Measurements from ENCODE around the gene HSPG2. TPM values are rescaled to one million over a fixed set of nuclear protein-coding genes. Genes with fewer than 3 reads are reported as not detected.

Gene HSPG2
- total RNA-seq, 1 experiment from 2014 or later, result 171 TPM

- CTCF ChIA-PET, result no interaction called here
- H3K9me3 ChIP-seq (ENCODE audit: control insufficient read depth, insufficient read depth, low read depth, low read length), result no peaks in the 10 kb centered on the region; the same call in 1 of the 2 replicates
- DNase-seq (ENCODE audit: low read depth, low spot score), result no peak
- no peaks in the 10 kb centered on the region for H3K36me3 ChIP-seq (ENCODE audit: control insufficient read depth, insufficient read depth, low read length)
- in situ Hi-C loops (cut with HindIII; ENCODE audit: low pct_unique_long_range_greater_than_20kb, low sequenced_read_pairs) (no loop called here), intact Hi-C loops (cut with micrococcal nuclease; ENCODE audit: unreplicated experiment) (no loop called here)
- no peaks in the 10 kb centered on the region for H3K27me3 ChIP-seq (ENCODE audit: control insufficient read depth, insufficient read depth, low read length)
- BruUV-seq (replicated peaks), result no TSS peak
- no peak overlapping the region for H3K27ac ChIP-seq (ENCODE audit: low read length)
- POLR2A ChIA-PET, result no interaction called here
- ATAC-seq, result no peak
- H3K4me1 ChIP-seq (ENCODE audit: control insufficient read depth, insufficient read depth, low read length), result no peaks in the 10 kb centered on the region
- TF ChIP-seq CTCF (IDR thresholded peaks at IDR 0.05) (no peak), REST (IDR thresholded peaks at IDR 0.05; ENCODE audit: insufficient read depth in 1 of 2, low read depth in 2 of 2, low read length in 1 of 2) (no peak), TCF7L2 (IDR thresholded peaks at IDR 0.05; ENCODE audit: low read depth, low read length) (no peak), SIN3A (IDR thresholded peaks at IDR 0.05; ENCODE audit: borderline replicate concordance, insufficient read depth, low read depth, low read length) (no peak), POLR2AphosphoS5 (IDR thresholded peaks at IDR 0.05; ENCODE audit: low read depth, low read length) (no peak)
- no peak overlapping the region for H3K4me3 ChIP-seq (ENCODE audit: low read depth in 2 of 2, low read length in 2 of 2)
Observed at GRCh38 chr1:21794656-21795055, 142.5 kb downstream of the HSPG2 start.

GRCh38 chr1:21793104-21793503, 144.0 kb downstream of the HSPG2 start:
- Histone ChIP-seq H3K27ac (ENCODE audit: low read length) (no peak overlapping the region), H3K27me3 (ENCODE audit: control insufficient read depth, insufficient read depth, low read length) (no peaks in the 10 kb centered on the region), H3K4me1 (ENCODE audit: control insufficient read depth, insufficient read depth, low read length) (no peaks in the 10 kb centered on the region), H3K36me3 (ENCODE audit: control insufficient read depth, insufficient read depth, low read length) (no peaks in the 10 kb centered on the region), H3K9me3 (ENCODE audit: control insufficient read depth, insufficient read depth, low read depth, low read length) (no peaks in the 10 kb centered on the region; the same call in 1 of the 2 replicates), H3K4me3 (ENCODE audit: low read depth in 2 of 2, low read length in 2 of 2) (no peak overlapping the region)
- no peak for DNase-seq (ENCODE audit: low read depth, low spot score)
- intact Hi-C loops (cut with micrococcal nuclease; ENCODE audit: unreplicated experiment), result no loop called here
- ChIA-PET POLR2A (no interaction called here), CTCF (no interaction called here)
- in situ Hi-C loops (cut with HindIII; ENCODE audit: low pct_unique_long_range_greater_than_20kb, low sequenced_read_pairs), result no loop called here
- no peak for ATAC-seq
- TF ChIP-seq SIN3A (IDR thresholded peaks at IDR 0.05; ENCODE audit: borderline replicate concordance, insufficient read depth, low read depth, low read length) (no peak), POLR2AphosphoS5 (IDR thresholded peaks at IDR 0.05; ENCODE audit: low read depth, low read length) (no peak), REST (IDR thresholded peaks at IDR 0.05; ENCODE audit: insufficient read depth in 1 of 2, low read depth in 2 of 2, low read length in 1 of 2) (no peak), TCF7L2 (IDR thresholded peaks at IDR 0.05; ENCODE audit: low read depth, low read length) (no peak), CTCF (IDR thresholded peaks at IDR 0.05) (no peak)
- no TSS peak for BruUV-seq (replicated peaks)

All from Panc1 (cell line).